Keratinocyte (primary cell): Measurements from ENCODE around the gene PCNX4. TPM values are rescaled to one million over a fixed set of nuclear protein-coding genes. Genes with fewer than 3 reads are reported as not detected.
"Not testable (repeated sequence)": the region's sequence is repeated elsewhere in the genome, so short reads cannot be mapped to it uniquely, and the experiment has no call there.

ENCODE experiments used
- DNase-seq: peaks from one replicate; pipeline ENCODE4 v3.0.0-alpha.2; 2011; ENCODE audit warnings: low read depth, missing footprints, low spot score
- FAIRE-seq: peaks from 2 replicates; lab custom pipeline; 2011; peaks lifted over from hg19 to GRCh38; lab: Jason Lieb, UNC
- H2AFZ ChIP-seq: 2 replicates; pipeline ENCODE4 v1.6.0; 2012; ENCODE audit warnings: low read length, control low read depth, inconsistent platforms; ENCODE audit not compliant: control insufficient read depth
- H3K27ac ChIP-seq: 2 replicates; pipeline ENCODE4 v1.5.1; 2011; ENCODE audit warnings: low read length; ENCODE audit not compliant: control insufficient read depth, insufficient read depth
- H3K27me3 ChIP-seq: 3 replicates; pipeline ENCODE4 v1.6.0; 2011; ENCODE audit warnings: low read length; ENCODE audit not compliant: control insufficient read depth, insufficient read depth; ENCODE audit errors: extremely low read depth
- H3K36me3 ChIP-seq, 2 experiments: 2 replicates in 1 of 2; 3 replicates in 1 of 2; pipeline ENCODE4 v1.5.1; 2011; ENCODE audit warnings: low read length in 2 of 2, mild to moderate bottlenecking in 1 of 2; ENCODE audit not compliant: control insufficient read depth in 2 of 2, insufficient read depth in 2 of 2; ENCODE audit errors: extremely low read depth in 1 of 2
- H3K4me1 ChIP-seq: 3 replicates; pipeline ENCODE4 v1.5.1; 2011; ENCODE audit warnings: low read length; ENCODE audit not compliant: control insufficient read depth, insufficient read depth; ENCODE audit errors: extremely low read depth
- H3K4me2 ChIP-seq: 3 replicates; pipeline ENCODE4 v1.6.0; 2011; ENCODE audit warnings: low read depth, low read length; ENCODE audit not compliant: control insufficient read depth, insufficient read depth; ENCODE audit errors: extremely low read depth
- H3K4me3 ChIP-seq, 3 experiments: fragments of 200-600 bp in 1 of 3; sonication (generic) in 1 of 3; 2 replicates in 2 of 3; 3 replicates in 1 of 3; pipeline ENCODE4 v1.5.1; 2011 to 2016; ENCODE audit warnings: low read length in 3 of 3, mild to moderate bottlenecking in 3 of 3, control low read depth in 2 of 3, inconsistent platforms in 1 of 3, low read depth in 1 of 3, mixed read lengths in 1 of 3, mixed run types in 1 of 3, moderate library complexity in 1 of 3; ENCODE audit not compliant: control insufficient read depth in 2 of 3, insufficient read depth in 2 of 3; ENCODE audit errors: extremely low read depth in 1 of 3
- H3K79me2 ChIP-seq: 2 replicates; pipeline ENCODE4 v1.6.0; 2012; ENCODE audit warnings: low read length; ENCODE audit not compliant: control insufficient read depth, insufficient read depth
- H3K9ac ChIP-seq: 3 replicates; pipeline ENCODE4 v1.6.0; 2011; ENCODE audit warnings: low read length; ENCODE audit not compliant: control insufficient read depth, insufficient read depth; ENCODE audit errors: extremely low read depth
- H3K9me1 ChIP-seq: 3 replicates; pipeline ENCODE4 v1.6.0; 2011; ENCODE audit warnings: low read length; ENCODE audit not compliant: control insufficient read depth, insufficient read depth; ENCODE audit errors: extremely low read depth
- H3K9me3 ChIP-seq: 2 replicates; pipeline ENCODE4 v1.5.1; 2012; ENCODE audit warnings: low read depth, low read length; ENCODE audit not compliant: control insufficient read depth
- H4K20me1 ChIP-seq: 3 replicates; pipeline ENCODE4 v1.6.0; 2011; ENCODE audit warnings: low read length; ENCODE audit not compliant: control insufficient read depth, insufficient read depth; ENCODE audit errors: extremely low read depth
- EZH2 ChIP-seq: IDR thresholded peaks from one replicate; pipeline ENCODE4 v1.6.1; 2012; ENCODE audit warnings: inconsistent platforms, mild to moderate bottlenecking, low read length, moderate library complexity
- dilution Hi-C: fragments of 300-500 bp; cut with MboI; formaldehyde crosslinking; loops from one replicate; pipeline ENCODE4 v1.7.0; 2020; ENCODE audit warnings: low sequenced_read_pairs; ENCODE audit not compliant: extremely low pct_ligation_motif_present
- polyA minus RNA-seq, 3 experiments: library from RNA; depleted of rRNA, polyadenylated mRNA; stranded (reverse); fragments of >200 nt; gene quantifications; 1 replicate in 1 of 3; 2 replicates in 1 of 3; 3 replicates in 1 of 3; pipeline ENCODE4 v1.2.3, GENCODE V29; 2011
- polyA plus RNA-seq, 5 experiments: library from polyadenylated mRNA; depleted of rRNA in 3 of 5; stranded (reverse) in 3 of 5; stranded (forward) in 1 of 5; unstranded in 1 of 5; fragments of >200 nt; gene quantifications; 1 replicate in 1 of 5; 2 replicates in 3 of 5; 3 replicates in 1 of 5; pipeline versions ENCODE4 v1.2.1 to v1.2.3, GENCODE V29; 2011 to 2012; ENCODE audit warnings: missing spikeins in 2 of 5, low read depth in 1 of 5, low replicate concordance in 1 of 5
- TF ChIP-seq, protein P1 (sequence below), 3 experiments: IDR thresholded peaks in 1 of 3; conservative IDR thresholded peaks in 1 of 3; optimal IDR thresholded peaks in 1 of 3; 2 replicates in 2 of 3; 3 replicates in 1 of 3; pipeline versions ENCODE3 to v1.5.1; 2011; ENCODE audit warnings: low read length in 3 of 3, mild to moderate bottlenecking in 3 of 3, moderate library complexity in 2 of 3, control low read depth in 1 of 3, inconsistent platforms in 1 of 3; ENCODE audit not compliant: insufficient read depth in 2 of 3; ENCODE audit errors: extremely low read depth in 1 of 3

Gene PCNX4
- 22.4 to 49.8 TPM (median 47.2 TPM) in 3 replicates for polyA plus RNA-seq
- 21.0 TPM for polyA plus RNA-seq (2011; ENCODE audit: low read depth)
- 21.1 and 33.7 TPM in 2 replicates for polyA plus RNA-seq (2011; cell fraction: cytosol; rRNA removed)
- polyA plus RNA-seq (2011; cell fraction: nucleus; rRNA removed): 113 TPM in 2 replicates
- polyA plus RNA-seq (2012; ENCODE audit: low replicate concordance): 17.7 and 22.8 TPM in 2 replicates
- polyA minus RNA-seq: 30.1 to 148 TPM (median 49.6 TPM) in 3 replicates
- 20.9 TPM for polyA minus RNA-seq (2011; cell fraction: cytosol; rRNA and poly(A)+ RNA removed)
- polyA minus RNA-seq (2011; cell fraction: nucleus; rRNA and poly(A)+ RNA removed): 70.5 and 143 TPM in 2 replicates

DNA sequence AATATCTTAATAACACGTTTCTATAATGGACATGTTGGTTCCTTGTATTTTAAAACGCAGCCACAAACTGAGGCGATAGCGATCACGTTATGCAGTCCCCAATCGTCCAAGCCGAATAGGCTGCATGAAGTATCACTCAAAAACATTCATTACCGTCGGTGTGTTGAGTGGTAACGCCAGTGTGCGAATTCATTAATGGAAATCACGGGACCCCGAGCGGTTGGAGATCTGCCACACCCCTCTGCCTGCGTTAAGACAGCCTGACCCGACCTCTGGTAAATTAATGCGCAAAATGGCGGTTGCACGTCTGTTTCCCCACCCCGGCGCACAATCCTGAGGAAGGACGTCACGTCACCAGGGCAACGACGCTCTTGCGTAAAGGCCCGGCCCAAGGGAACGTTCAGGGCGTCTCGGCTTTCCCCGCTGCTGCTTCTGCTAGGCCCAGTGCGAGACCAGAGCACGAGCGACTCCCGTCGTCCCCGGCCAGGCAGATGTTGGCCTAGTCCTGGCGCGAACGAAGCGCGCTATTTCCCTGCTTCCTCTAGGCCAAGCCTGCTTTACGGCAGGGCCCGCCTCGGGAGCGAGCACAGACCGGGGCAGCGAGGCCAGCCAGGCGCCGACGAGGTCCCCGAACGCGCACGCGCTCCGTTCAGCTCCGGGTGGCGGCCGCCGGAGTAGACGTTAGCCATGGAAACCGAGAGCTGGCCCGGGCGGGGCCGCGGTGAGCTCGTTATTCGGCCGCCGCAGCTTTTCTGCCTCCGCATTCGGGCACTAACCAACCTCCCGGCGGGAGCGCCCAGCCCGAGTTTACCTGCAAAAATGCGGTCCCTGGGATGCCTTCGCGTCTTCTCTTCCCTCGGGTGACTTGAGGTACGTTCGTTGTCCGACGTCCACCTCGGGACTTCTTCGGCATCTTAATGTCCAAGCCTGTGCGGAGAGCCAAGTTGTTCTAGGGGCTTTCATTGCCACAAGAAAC is at the start of gene PCNX4:
PCNX4 (plus strand) TSS at position 374 of the 976 bp plus-strand sequence. CDS start 15,716 bp downstream, outside the sequence.
- Histone ChIP-seq H3K9me1 (peaks cover 3% of the 10 kb centered on the region), H2AFZ (peak within 1 kb of the TSS; percentile 99), H3K9me3 (no peaks in the 10 kb centered on the region), H3K4me2 (peak within 1 kb of the TSS; percentile 92), H3K4me3 (peak within 1 kb of the TSS; percentile 68 to 99 (median 98)), H3K27me3 (no peaks in the 10 kb centered on the region), H3K79me2 (peaks cover 46% of the 10 kb centered on the region), H3K9ac (peak within 1 kb of the TSS; percentile 99), H3K36me3 (no peaks in the 10 kb centered on the region), H3K27ac (peak within 1 kb of the TSS; percentile 100), H4K20me1 (peaks cover 6% of the 10 kb centered on the region), H3K4me1 (peaks cover 21% of the 10 kb centered on the region)
- dilution Hi-C loops: no loop called here
- FAIRE-seq: peak; percentile 46
- DNase-seq: peak; percentile 76
- TF ChIP-seq, protein P1, sequence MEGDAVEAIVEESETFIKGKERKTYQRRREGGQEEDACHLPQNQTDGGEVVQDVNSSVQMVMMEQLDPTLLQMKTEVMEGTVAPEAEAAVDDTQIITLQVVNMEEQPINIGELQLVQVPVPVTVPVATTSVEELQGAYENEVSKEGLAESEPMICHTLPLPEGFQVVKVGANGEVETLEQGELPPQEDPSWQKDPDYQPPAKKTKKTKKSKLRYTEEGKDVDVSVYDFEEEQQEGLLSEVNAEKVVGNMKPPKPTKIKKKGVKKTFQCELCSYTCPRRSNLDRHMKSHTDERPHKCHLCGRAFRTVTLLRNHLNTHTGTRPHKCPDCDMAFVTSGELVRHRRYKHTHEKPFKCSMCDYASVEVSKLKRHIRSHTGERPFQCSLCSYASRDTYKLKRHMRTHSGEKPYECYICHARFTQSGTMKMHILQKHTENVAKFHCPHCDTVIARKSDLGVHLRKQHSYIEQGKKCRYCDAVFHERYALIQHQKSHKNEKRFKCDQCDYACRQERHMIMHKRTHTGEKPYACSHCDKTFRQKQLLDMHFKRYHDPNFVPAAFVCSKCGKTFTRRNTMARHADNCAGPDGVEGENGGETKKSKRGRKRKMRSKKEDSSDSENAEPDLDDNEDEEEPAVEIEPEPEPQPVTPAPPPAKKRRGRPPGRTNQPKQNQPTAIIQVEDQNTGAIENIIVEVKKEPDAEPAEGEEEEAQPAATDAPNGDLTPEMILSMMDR (optimal IDR thresholded peaks at IDR 0.05 in 1 of 3, IDR thresholded peaks at IDR 0.05 in 1 of 3, conservative IDR thresholded peaks at IDR 0.05 in 1 of 3; ENCODE audit: extremely low read depth in 1 of 3, insufficient read depth in 2 of 3, low read length in 3 of 3): no peak
- TF ChIP-seq EZH2: no peak

GRCh38 chr14:60047976-60048375 is 43.7 kb upstream of the PCNX4 start:
- FAIRE-seq: not testable (repeated sequence)

More at GRCh38 chr14:60047976-60048375, 43.7 kb upstream of the PCNX4 start:
- H2AFZ ChIP-seq, H3K9me1 ChIP-seq, H3K36me3 ChIP-seq, H4K20me1 ChIP-seq, H3K9me3 ChIP-seq, DNase-seq, H3K9ac ChIP-seq, H3K4me2 ChIP-seq, H3K27ac ChIP-seq, H3K79me2 ChIP-seq, H3K27me3 ChIP-seq, H3K4me1 ChIP-seq, H3K4me3 ChIP-seq, dilution Hi-C loops: not testable (repeated sequence)
